NCI-H1694 (cell line): ENCODE results near the gene SYNGR3.
A peak's percentile ranks its signal among the peaks of the same experiment; 100 is the strongest.
"Not testable (repeated sequence)": the region's sequence is repeated elsewhere in the genome, so short reads cannot be mapped to it uniquely, and the experiment has no call there.

Experiments
- DNase-seq: peaks from one replicate; lab custom pipeline; 2025; lab: John Stamatoyannopoulos, UW

The SYNGR3 gene

DNA sequence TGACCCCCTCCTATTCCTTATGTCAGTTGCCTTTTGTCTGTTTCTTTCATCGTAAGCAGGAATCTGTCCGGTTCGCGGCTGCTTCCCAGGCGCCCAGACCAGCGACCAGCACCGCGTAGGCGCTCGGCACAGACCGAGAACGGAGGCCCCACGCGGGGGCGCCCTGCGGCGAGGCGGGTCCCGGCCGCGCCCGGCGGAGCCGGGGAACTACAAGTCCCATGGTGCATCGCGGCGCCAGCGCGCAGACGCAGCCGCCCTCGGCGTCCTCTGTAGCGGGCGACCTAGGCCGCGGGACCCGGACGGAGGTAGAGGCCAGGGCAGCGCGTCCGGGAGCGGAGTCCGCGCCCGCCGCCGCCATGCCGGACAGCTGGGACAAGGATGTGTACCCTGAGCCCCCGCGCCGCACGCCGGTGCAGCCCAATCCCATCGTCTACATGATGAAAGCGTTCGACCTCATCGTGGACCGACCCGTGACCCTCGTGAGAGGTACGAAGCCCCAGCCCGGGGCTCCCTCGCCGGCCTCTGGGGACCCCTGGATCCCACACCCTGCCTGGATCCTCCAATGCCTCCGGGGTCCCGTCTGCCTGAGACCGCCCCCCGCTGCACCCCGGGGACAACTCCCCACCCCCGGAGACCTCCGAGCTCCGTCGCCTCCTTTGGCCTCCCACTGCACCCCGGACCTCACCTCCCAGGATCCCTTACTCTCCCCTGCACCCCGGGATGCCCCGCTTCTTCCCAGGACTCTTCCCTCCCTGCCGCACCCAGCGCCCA lies 30.3 kb upstream of the SYNGR3 start, which contains the start of gene NDUFB10:
NDUFB10 (plus strand) TSS at position 270 of the 771 bp plus-strand sequence; CDS start at position 357, 87 bp downstream.
- peak; percentile 53 for DNase-seq

DNA sequence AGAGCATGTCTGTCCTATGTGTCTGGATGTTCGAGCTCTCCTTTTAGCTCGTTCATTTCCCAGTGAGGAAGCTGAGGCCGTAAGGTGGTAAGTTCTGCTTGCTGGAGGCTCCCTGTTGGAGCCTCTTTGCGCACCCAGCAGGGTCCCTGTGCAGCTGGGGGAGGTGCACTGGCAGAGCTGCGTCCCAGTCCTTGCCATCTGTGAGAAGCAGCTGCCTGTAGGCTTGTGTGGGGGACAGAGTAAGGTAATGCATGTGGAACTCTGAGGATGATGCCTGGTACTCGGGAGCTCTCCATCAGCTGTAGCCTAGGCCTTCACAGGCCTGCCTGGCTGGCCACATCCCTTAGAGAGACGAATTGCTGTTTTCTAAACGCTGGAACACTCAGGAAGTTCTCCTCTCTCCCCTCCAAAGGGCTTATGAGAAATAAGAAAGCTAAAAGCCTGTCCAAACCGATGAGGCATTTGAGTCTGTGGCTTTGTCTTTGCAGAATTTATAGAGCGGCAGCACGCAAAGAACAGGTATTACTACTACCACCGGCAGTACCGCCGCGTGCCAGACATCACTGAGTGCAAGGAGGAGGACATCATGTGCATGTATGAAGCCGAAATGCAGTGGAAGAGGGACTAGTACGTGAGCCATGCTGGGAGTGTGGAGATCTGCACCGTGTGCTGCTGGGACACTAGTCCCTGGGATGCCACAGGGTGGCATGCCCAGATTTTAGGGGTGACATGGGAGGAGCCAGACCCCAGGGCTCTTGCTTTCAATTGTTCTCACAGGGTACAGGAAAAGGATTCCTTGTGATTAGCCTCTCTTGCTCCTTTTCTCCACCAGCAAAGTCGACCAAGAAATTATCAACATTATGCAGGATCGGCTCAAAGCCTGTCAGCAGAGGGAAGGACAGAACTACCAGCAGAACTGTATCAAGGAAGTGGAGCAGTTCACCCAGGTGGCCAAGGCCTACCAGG lies 28.8 kb upstream of the SYNGR3 start:
- DNase-seq, result peak; percentile 76

DNA sequence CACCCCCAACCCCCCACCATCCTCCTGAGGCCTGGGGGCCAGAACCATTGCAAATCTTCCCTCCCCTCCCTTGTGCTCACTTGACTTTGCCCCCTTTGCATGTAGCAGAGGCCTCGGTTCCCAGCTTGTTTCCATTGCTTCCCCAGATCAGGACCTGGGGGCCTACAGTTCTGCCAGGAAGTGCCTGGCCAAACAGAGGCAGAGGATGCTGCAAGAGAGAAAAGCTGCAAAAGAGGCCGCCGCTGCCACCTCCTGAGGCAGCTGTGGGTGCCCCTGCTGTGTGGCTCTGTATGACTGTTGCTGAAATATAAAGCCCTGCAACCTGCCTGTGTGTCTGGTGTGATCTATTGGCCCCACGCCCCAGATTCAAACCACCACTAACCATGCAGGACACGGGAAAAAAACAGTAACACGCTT lies 28.1 kb upstream of the SYNGR3 start:
- DNase-seq, result no peak

DNA sequence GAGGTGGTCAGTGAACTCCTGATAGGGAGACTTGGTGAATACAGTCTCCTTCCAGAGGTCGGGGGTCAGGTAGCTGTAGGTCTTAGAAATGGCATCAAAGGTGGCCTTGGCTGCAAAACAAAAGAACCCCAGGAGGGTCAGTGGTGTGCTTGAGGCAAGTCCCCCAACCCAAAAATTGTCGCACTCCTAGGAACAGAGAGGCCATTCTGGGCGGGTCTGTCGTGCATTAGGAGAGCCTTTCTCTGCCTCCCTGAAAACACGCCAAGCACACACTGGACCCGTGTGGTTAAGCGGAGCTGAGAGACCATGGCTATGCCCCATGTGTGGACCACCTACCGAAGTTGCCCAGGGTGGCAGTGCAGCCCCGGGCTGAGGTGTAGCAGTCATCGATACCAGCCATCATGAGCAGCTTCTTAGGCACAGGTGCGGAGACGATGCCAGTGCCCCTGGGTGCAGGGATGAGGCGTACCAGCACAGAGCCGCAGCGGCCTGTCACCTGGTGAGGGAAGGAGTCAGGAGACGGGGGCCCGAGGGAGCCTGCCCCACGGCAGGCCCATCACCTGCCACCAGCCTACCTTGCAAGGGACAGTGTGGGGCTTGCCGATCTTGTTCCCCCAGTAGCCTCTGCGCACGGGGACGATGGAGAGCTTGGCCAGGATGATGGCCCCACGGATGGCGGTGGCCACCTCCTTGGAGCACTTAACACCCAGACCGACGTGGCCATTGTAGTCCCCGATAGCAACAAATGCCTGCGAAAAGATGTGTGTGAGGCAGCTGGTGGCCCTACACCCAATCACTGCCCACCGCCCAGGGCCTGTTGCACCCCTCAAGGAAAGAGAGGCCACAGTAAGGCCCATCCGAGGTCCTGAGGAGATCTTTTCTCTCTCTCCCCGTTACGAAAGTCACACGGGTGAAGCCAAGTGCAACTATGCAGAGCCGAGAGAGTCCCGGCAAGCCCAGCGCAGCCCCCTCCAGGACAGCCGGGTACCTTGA lies 27.3 kb upstream of the SYNGR3 start:
- DNase-seq, result not testable (repeated sequence)

DNA sequence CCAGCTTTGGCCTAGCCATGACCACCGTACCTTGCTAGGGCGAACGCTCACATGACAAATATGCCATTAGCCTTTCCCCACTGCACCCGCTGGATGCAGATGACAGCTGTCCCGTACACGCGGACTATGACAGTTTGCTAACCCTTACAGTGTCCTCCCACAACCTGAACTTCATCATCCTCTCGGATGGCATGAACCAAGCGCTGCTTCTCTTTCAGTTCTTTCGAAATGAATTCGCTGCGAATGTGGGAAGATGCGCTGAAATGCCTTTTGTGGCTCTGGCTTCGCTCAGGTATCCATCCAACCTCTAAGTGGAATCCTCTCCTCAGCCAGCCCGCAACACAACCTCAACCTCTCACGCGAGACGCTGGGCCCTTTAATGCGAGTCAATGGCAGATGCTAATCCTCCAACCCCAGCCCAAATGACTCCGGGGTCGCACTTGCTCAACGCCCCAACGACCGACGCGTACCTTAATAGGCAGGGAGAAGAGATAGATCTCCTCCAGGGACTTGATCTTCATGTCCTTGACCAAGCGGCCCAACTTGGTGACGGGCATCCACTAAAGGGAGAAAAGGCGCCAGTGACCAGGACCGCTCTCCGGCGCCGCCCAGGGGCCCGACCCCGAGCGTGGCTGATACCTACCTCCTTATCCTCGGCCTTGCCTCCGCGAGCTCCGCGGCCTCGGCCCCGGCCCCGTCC lies 25.8 kb upstream of the SYNGR3 start:
- DNase-seq, result no peak

DNA sequence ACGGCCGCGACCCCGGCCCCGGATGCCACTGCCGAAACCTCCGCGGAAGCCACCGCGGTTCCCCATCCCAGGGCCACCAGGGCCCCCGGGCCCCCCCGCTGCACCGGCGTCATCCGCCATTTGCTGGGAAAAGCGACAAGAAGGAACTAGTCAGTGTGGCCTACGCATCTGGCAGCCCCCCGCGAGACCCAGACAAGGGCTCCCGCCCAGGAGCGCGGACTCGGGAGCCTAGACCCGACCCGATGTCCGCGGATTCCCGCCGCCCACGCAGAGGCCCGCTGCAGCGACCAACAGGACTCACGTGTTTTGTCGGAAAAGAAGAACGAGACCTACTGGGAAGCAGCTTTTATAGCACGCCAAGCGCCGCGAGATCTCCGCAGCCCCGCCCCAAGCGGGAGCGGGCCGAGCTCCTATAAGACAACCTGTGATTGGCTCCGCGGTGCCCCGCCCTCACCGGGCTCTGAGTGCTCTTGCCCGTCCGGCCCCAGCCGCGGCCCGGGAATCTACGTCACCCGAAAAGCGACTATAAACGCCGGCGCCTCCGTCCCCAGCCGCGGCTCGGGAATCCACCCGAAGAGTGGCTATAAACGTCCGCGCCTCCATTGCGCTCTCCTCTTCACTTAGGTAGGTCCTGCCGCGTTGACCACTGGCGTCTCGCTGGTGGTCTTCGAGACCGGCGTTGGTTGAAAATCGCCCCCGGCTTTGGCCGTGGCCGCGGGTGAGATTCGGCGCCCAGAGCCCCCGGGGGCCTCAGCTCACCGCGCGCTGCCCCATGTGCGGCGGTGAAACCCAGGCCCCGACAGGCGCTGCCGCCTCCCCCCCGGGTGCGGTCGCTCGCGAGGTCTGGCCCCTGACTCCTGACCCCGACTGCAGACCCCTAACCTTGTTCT lies 25.0 kb upstream of the SYNGR3 start, which contains the start of gene RPS2:
RPS2 (minus strand) TSS at position 321 of the 890 bp plus-strand sequence; CDS start at position 120, 201 bp downstream.
- DNase-seq, result peak; percentile 97

DNA sequence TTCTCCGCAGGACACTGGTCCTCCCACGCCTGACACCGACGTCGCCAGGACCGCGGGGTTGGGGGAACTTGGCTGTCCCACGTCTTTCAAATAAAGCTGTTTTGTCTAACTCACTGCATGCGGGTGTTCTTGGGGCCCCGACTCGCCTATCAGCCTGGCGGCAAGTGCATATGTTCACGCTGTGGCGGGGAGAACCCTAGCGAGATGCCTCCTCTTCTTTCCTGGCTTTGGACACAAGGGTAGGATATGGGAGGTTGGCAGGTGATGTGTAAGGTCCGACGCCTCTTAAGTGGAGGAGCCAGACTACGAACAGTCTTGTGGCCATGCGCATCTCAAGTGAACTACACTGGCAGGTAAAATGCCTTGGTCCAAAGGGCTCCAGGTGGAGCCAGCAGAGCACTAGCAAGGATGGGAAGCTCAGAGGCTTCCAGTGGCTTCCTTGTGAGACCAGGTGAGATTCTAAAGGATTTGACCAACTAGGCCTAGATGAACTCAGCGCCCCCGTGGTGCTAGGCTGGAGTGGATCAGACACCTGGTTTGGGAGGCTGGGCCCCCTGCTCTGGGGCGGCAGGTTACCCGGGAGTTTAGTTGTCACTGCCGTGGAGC lies 24.3 kb upstream of the SYNGR3 start:
- no peak for DNase-seq

DNA sequence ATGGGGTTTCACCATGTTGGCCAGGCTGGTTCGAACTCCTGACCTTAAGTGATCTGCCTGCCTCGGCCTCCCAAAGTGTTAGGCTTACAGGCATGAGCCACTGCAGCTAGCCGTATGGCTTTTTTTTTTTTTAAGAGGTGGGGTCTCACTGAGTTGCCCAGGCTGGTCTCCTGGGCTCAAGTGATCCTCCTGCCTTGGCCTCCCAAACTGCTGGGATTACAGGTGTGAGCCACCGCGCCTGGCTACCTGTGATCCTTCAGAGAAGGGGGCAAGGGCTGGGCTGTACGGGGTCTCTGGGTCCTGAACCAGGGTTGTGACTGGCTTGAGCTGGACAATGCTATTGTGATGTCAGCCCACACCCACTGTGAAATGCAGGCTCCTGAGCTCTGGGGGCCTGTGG lies 23.3 kb upstream of the SYNGR3 start, which contains the start of gene RNF151:
RNF151 (plus strand) TSS at position 397 of the 400 bp plus-strand sequence. CDS start 26 bp downstream, outside the sequence.
- DNase-seq, result no peak

DNA sequence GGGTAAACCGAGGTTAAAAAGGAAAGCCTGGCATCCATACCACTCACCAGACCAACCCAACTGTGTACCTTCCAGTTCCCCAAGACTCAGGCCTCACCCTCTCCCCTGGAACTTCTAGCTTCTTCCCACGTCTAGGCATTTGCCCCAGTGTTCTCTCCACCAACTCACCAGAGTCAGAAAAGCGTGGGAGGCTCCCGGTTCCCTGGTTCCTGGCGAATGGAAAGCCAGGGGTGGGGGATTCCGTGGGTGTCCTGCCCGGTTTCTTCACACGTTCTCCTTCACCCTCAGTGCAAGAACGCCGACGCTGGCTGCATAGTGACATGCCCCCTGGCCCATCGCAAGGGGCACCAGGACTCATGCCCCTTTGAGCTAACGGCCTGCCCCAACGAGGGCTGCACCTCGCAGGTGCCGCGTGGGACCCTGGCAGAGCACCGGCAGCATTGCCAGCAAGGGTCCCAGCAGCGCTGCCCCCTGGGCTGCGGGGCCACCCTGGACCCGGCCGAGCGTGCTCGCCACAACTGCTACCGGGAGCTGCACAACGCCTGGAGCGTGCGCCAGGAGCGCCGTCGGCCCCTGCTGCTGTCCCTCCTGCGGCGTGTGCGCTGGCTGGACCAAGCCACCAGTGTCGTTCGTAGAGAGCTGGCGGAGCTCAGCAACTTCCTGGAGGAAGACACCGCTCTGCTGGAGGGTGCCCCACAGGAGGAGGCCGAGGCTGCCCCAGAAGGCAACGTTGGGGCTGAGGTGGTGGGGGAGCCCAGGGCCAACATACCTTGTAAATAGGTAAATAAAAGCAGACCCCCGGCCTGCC lies 21.4 kb upstream of the SYNGR3 start:
- DNase-seq, result no peak

DNA sequence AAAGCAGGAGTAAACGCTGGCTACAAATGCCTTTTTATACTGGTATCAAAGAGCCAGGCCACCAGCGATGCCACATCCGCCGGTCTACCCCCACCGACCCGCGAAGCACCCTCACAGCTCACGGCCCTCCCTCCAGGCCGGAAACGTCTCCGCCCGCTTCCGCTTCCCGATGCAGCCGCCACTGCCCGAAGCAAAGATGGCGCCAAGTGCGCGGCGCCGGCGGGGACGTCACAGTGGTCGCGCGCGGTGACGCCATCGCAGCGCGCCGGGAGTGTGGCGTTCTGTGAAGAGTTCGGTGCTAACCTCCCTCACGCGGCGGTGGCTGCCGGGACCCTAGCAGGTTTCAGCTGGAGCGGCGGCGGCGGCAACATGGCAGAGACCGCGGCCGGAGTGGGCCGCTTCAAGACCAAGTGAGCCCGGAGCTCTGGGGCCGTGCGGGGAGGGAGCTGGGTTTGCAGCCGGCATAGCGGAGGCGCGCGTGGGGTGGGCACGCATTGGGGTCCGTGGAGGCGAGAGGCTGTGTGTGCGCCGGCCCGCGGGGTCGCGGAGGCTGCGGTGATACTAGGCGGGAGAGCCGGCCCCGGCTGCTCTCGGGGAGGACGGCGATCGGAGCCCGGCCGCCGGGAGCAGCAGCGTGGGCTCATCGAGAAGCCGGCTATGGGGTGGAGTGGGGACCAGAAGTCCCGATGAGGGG lies 17.8 kb upstream of the SYNGR3 start, which contains the start of gene TBL3:
TBL3 (plus strand) TSS at position 258 of the 694 bp plus-strand sequence; CDS start at position 370, 112 bp downstream.
- peak; percentile 57 for DNase-seq

DNA sequence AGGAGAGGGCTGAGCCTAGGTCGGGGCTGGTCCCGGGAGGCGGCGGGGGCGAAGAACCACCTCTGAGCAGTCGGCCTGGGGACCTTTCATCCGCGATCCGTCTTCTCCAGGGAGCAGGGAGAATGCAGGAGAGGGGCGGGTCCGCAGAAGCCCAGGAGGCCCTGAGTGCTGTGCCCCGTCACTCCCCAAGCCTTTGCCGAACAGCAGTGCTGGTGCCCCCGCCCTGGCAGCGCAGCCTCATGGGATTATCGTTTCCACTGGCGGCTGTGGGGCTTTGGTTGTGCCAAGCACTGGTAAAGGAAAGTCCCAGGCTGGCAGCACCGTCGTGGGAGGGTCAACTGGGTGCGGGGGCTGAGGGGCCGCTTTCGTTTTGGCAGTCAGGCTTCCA lies 17.3 kb upstream of the SYNGR3 start:
- DNase-seq, result no peak

DNA sequence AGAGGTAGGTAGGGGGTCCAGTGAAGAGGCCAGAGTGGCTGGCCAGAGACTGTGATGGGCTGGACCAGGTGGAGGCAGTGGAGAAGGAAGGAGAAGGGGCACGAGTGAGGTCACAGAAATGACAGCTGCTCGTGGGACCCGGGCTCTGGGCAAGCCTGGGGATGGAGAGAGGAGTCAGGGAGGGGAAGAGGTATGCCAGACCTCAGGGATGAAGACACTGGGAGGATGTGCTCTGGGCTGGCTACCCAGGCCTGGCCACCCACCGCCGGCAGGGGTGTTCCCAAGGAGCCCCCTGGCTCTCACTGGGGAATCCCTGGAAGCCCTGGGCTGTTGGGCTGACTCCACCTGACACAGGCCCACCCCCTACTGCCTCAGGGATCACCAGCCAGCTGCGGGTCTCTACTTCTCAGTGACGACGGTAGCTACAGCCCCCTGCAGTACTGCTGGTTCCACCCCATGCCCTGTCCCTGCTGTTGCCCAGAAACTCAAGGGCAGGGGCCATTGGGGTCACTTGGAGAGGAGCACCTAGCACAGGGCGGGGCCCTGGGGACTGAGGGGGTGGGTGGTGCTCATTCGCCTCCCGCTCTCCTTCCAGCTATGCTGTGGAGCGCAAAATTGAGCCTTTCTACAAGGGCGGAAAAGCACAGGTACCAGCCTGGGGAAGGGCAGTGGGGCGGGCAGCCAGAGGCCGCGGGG lies 16.2 kb upstream of the SYNGR3 start:
- DNase-seq, result no peak

DNA sequence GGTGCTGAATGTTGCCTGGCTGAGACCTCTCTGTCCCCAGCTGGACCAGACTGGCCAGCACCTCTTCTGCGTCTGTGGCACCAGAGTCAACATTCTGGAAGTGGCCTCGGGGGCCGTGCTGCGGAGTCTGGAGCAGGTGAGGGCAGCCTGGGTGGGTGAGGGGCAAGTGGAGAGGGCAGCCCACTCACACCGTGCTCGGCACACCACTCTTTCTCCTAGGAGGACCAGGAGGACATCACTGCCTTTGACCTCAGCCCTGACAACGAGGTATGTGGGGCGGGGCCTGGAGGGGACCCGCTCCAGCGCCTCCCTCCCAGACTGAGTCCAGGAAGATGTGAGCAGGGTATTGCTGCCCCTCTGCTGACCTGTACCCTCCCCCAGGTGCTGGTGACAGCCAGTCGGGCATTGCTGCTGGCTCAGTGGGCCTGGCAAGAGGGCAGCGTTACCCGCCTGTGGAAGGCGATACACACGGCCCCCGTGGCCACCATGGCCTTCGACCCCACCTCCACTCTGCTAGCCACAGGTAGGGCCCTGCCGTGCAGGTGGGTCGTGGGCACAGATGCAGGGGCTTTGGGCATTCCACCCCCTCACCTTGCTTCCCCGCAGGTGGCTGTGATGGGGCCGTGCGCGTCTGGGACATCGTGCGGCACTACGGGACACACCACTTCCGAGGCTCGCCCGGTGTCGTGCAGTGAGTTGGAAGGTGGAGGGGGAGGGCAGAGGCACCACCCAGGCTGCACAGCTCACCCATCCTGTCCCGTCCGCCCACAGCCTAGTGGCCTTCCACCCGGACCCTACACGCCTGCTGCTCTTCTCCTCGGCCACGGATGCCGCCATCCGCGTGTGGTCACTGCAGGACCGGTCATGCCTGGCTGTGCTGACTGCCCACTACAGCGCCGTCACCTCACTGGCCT lies 15.4 kb upstream of the SYNGR3 start:
- DNase-seq, result no peak

DNA sequence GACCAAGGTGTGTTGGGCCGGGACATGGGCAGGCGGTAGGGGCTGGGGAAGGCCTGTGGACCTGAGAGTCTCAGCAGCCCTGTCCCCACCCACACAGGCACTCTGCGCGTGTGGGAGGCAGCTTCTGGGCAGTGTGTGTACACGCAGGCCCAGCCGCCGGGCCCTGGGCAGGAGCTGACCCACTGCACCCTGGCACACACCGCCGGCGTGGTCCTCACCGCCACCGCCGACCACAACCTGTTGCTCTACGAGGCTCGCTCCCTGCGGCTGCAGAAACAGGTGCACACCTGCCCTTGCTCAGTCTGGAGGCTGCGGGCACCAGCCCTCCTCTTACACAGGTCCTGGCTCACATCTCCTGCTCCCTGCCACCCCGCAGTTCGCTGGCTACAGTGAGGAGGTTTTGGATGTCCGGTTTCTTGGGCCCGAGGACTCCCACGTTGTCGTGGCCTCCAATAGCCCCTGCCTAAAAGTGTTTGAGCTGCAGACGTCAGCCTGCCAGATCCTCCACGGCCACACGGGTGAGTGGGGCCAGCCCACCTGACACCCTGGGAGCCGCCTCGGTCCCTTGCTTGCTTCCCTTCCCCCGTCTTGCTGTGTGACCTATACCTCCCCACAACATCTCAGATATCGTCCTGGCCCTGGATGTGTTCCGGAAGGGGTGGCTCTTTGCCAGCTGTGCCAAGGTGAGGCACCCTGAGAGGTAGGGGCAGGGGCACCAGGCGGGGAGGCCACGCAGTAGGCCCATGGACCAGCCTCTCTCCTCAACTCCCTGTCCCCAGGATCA lies 14.1 kb upstream of the SYNGR3 start:
- DNase-seq, result no peak

DNA sequence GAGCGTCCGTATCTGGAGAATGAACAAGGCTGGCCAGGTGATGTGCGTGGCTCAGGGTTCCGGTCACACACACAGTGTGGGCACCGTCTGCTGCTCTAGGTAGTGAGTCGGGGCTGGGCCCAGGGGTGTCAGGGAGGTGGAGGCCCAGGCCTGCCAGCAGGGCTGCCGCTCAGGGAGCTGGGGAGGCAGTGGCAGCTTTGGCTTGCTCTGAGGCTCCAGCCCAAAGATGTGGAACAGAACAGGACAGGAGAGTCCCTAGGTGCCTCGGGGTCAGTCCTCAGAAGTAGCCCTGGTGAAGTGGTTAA lies 13.6 kb upstream of the SYNGR3 start:
- no peak for DNase-seq
